Nephron progenitor cell (in vitro differentiated cells): ENCODE data around the gene BEGAIN.

Experiments
- DNase-seq: peaks from one replicate; pipeline ENCODE4 v3.0.0; 2021
- H3K27ac Mint-ChIP-seq: 2 replicates; pipeline ENCODE4 v1.8.0; 2021; ENCODE audit warnings: mild to moderate bottlenecking, moderate library complexity, mixed read lengths
- H3K27me3 Mint-ChIP-seq: 2 replicates; pipeline ENCODE4 v1.8.0; 2021; ENCODE audit warnings: mild to moderate bottlenecking, low read depth, mixed read lengths; ENCODE audit not compliant: poor library complexity
- H3K36me3 Mint-ChIP-seq: 2 replicates; pipeline ENCODE4 v1.8.0; 2021; ENCODE audit warnings: low read depth, mixed read lengths
- H3K4me1 Mint-ChIP-seq: 2 replicates; pipeline ENCODE4 v1.8.0; 2021; ENCODE audit warnings: mixed read lengths
- H3K4me3 Mint-ChIP-seq: 2 replicates; pipeline ENCODE4 v1.8.0; 2021; ENCODE audit warnings: mild to moderate bottlenecking, moderate library complexity, mixed read lengths
- H3K9me3 Mint-ChIP-seq: 2 replicates; pipeline ENCODE4 v1.8.0; 2021; ENCODE audit warnings: mild to moderate bottlenecking, moderate library complexity, mixed read lengths
- TF ChIP-seq, protein P1 (sequence below): fragments of 200-600 bp; sonication (generic); IDR thresholded peaks from 2 replicates; pipeline ENCODE4 v1.5.0; 2021; ENCODE audit warnings: antibody characterized with exemption

BEGAIN gene

DNA sequence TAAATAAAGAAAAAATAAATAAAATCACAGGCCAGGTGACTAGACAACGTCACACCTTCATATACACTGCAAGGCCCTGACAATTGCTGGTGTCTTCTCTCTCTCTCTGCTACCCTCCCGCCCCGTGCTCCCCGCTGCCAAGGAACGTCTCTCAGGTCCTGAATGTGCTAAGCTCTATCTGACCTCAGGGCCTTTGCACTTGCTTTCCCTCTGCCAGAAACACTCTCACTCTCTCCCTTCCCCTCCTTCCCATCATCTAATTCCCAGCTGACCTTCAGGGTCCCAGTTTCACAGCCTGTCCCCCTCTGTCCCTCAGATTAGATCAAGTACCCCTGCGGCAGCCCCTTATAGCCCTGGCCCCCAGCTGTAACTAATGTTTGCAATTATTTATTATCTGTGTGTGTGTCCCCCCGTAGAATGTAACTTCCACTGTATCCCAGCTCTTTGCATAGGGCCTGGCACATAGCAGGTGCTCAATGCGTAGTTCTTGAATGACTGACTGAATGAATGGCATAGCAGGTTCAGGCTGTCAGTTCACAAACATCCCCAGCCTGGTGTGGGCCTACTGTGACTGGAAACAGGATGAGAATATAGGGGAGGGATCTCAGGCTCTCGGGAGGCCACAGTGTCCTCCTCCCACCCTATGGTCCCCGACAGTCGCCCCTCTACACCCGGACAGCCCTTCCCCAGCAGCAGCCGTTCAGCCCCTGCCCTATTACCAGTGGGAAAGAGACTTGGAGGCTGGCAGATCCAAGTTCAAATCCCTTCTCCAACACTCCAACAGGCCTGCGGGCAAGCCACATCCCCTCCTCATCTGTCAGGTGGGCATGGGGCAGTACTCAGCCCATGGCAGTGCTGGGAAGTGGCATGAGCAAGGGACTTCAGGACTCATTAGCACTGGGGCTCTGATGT, 6.6 kb downstream of the BEGAIN start:
- Mint-ChIP-seq H3K36me3 (no peaks in the 10 kb centered on the region), H3K9me3 (no peaks in the 10 kb centered on the region), H3K27me3 (peaks cover 21% of the 10 kb centered on the region), H3K4me1 (no peaks in the 10 kb centered on the region), H3K4me3 (no peak overlapping the region), H3K27ac (no peak overlapping the region)
- TF ChIP-seq, protein P1, sequence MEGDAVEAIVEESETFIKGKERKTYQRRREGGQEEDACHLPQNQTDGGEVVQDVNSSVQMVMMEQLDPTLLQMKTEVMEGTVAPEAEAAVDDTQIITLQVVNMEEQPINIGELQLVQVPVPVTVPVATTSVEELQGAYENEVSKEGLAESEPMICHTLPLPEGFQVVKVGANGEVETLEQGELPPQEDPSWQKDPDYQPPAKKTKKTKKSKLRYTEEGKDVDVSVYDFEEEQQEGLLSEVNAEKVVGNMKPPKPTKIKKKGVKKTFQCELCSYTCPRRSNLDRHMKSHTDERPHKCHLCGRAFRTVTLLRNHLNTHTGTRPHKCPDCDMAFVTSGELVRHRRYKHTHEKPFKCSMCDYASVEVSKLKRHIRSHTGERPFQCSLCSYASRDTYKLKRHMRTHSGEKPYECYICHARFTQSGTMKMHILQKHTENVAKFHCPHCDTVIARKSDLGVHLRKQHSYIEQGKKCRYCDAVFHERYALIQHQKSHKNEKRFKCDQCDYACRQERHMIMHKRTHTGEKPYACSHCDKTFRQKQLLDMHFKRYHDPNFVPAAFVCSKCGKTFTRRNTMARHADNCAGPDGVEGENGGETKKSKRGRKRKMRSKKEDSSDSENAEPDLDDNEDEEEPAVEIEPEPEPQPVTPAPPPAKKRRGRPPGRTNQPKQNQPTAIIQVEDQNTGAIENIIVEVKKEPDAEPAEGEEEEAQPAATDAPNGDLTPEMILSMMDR = no peak
- DNase-seq = no peak

DNA sequence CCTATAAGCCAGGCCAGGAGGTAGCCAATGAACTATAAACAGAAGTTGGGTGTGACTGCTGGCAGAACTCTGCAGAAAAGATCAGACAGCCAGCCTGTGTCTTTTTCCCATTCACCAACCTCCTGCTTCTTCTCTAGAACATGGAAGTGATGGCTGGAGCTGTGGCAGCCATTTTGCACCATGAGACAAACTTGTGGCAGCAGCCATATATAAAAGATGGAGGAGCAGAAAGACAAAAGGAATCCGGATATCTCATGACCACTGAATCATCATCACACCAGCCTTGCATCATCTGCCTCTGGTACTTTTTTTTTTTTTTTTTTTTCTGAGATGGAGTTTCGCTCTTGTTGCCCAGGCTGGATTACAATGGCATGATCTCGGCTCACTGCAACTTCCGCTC, 8.7 kb downstream of the BEGAIN start:
- Mint-ChIP-seq H3K27me3 (peaks cover 7% of the 10 kb centered on the region), H3K4me1 (peaks cover 2% of the 10 kb centered on the region), H3K27ac (no peak overlapping the region), H3K9me3 (no peaks in the 10 kb centered on the region), H3K4me3 (no peak overlapping the region), H3K36me3 (no peaks in the 10 kb centered on the region)
- no peak for DNase-seq
- TF ChIP-seq, protein P1 = no peak

DNA sequence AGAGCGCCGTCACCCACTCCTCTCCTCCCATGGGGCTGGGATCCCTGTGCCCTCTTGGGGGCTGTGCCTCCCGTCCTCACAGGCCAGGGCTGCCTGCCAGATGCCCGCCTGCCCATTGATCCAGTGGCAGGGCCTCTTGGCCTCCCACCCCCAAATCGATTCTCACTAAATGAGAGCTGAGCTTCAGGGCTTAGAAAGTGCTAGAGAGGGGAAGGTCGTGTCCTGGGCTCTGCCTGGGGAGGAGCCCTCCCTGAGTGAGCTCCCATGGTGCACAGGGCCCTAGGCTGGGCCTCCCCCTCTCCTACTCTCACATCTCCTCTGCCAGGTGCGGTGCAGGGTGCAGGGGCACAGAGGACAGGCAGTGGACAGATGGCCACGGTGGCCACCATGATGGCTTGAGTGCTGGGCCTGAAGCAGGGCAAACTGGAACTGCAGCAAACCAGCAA, 9.2 kb downstream of the BEGAIN start:
- H3K9me3 Mint-ChIP-seq = no peaks in the 10 kb centered on the region
- H3K36me3 Mint-ChIP-seq = no peaks in the 10 kb centered on the region
- peaks cover 7% of the 10 kb centered on the region for H3K4me1 Mint-ChIP-seq
- no peak overlapping the region for H3K4me3 Mint-ChIP-seq
- no peak overlapping the region for H3K27ac Mint-ChIP-seq
- TF ChIP-seq, protein P1 = no peak
- DNase-seq = no peak
- H3K27me3 Mint-ChIP-seq = peaks cover 6% of the 10 kb centered on the region

DNA sequence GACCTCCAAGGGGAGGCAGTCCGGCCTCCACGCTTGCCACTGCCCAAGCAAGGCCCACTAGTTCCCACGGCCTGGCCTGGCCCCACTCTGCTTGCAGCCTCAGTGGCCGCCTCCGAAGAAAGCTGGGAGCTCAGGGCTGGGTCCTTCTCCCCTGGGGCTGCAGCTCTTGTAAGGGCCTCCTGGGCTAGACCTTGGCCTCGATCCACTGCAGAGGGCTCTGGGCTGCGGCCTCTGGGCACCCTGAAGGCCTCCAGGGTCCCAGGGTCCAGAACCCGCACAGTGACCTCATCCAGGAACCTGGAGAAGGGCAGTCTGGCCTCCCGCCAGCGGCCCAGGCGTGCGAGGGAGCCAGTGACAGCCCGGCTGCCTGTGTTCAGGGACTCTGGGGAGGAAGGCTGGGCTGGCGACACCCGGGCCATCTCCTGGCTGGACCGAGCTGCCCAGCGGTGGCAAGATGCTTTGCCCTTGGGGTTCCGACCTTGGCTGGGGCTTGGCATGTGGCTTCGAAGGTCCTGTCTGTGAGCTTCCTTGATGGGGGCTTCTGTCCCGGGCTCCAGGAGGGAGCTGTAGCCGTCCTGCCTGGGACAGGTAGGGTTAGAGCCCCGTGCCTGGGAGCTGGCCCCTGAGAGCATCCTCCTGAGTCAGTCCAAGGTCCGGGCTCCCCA, 9.8 kb downstream of the BEGAIN start:
- TF ChIP-seq, protein P1 = no peak
- Mint-ChIP-seq H3K36me3 (no peaks in the 10 kb centered on the region), H3K4me1 (peaks cover 12% of the 10 kb centered on the region), H3K9me3 (no peaks in the 10 kb centered on the region), H3K27me3 (peaks cover 9% of the 10 kb centered on the region), H3K27ac (no peak overlapping the region), H3K4me3 (no peak overlapping the region)
- DNase-seq = no peak

DNA sequence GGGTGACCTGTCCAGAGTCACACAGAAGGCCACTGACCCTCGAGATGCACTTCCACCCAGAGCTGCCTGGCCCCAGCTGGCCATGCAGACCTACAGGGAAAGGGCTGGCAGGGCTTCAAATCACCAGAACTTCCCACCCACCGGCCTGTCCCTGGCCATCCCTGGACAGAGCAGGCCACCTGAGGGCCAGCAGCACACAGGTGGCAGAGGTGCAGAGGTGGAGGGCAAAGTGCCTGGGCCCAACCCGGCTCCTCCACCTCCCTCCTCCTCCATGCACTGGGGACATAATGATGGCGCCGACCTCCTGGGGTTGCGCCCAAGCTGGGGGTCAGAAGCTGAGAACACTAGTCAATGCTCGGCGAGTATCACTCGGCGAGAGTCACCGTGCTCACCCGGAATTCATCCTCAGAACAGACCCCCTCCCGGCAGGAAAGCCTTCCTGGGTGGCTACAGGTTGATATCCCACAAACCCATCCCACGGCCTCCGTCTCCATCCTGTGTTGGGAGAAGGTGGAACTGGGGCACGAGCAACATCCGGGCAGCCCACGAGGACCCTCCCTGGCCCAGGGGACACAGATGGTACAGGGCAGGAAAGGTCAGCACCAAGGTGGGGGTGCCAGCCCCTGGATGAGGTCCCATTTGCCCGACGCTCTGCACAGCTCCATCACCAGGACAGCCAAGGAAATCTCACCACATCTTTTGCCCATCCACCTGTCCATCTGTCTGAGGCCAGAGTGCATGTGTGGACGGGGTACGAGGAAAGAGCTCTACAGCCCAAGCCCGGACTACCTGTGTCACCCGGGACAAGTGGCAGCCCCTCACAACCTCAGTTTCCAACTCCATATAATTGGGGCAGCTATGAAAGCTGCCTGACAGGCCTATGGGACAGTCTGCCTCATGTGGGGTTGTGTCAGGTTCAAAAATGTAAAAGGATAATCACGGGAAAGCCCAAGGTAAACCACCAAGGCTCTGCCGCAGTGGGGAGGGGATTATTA, 10.8 kb downstream of the BEGAIN start:
- no peak overlapping the region for H3K27ac Mint-ChIP-seq
- H3K36me3 Mint-ChIP-seq = no peaks in the 10 kb centered on the region
- H3K4me1 Mint-ChIP-seq = peaks cover 12% of the 10 kb centered on the region
- TF ChIP-seq, protein P1 = no peak
- no peak overlapping the region for H3K4me3 Mint-ChIP-seq
- DNase-seq = no peak
- H3K9me3 Mint-ChIP-seq = no peaks in the 10 kb centered on the region
- peaks cover 19% of the 10 kb centered on the region for H3K27me3 Mint-ChIP-seq
